Ascending aorta (tissue), 2 donors: Measurements from ENCODE around the gene LRRC59. TPM values are rescaled to one million over a fixed set of nuclear protein-coding genes. Genes with fewer than 3 reads are reported as not detected.

Experiments used
- DNase-seq, 2 donors: peaks; one replicate each; pipeline ENCODE4 v3.0.0-alpha.2; 2019; ENCODE audit warnings: low spot score in 2 of 2
- H3K27ac ChIP-seq, 2 donors: fragments of 200-600 bp; sonication (generic); one replicate each; pipeline ENCODE4 v1.5.1; 2016 to 2017; ENCODE audit warnings: mild to moderate bottlenecking in 1 of 2
- H3K27me3 ChIP-seq: fragments of 200-600 bp; sonication (generic); one replicate; pipeline ENCODE4 v1.5.1; 2017
- H3K36me3 ChIP-seq, 2 donors: fragments of 200-600 bp; sonication (generic); one replicate each; pipeline ENCODE4 v1.5.1; 2016
- H3K4me1 ChIP-seq, 2 donors: fragments of 200-600 bp; sonication (generic); one replicate each; pipeline ENCODE4 v1.5.1; 2016 to 2017; ENCODE audit warnings: mild to moderate bottlenecking in 1 of 2
- H3K4me3 ChIP-seq, 2 donors: fragments of 200-600 bp; sonication (generic); one replicate each; pipeline ENCODE4 v1.5.1; 2016 to 2017; ENCODE audit warnings: mild to moderate bottlenecking in 1 of 2
- H3K9me3 ChIP-seq, 2 donors: fragments of 200-600 bp; sonication (generic); one replicate each; pipeline ENCODE4 v1.5.1; 2016
- intact Hi-C: fragments of 100-400 bp; cut with DNase I; formaldehyde crosslinking; loops from one replicate; pipeline ENCODE4 v1.15.1; 2023
- total RNA-seq: library from RNA; depleted of rRNA; stranded (reverse); fragments of >200 nt; gene quantifications from one replicate; pipeline ENCODE4 v1.1.0, GENCODE V29; 2016
- TF ChIP-seq, protein P1 (sequence below), 3 experiments: fragments of 200-600 bp in 2 of 3; fragments of 450-650 bp in 1 of 3; sonication (generic) in 2 of 3; IDR thresholded peaks; one replicate each; pipeline ENCODE4 v1.5.1; 2016 to 2019; ENCODE audit warnings: antibody characterized with exemption in 3 of 3, mild to moderate bottlenecking in 1 of 3, moderate library complexity in 1 of 3

Gene LRRC59
- total RNA-seq, 1 donor from 2014 or later: 91.9 TPM

DNA sequence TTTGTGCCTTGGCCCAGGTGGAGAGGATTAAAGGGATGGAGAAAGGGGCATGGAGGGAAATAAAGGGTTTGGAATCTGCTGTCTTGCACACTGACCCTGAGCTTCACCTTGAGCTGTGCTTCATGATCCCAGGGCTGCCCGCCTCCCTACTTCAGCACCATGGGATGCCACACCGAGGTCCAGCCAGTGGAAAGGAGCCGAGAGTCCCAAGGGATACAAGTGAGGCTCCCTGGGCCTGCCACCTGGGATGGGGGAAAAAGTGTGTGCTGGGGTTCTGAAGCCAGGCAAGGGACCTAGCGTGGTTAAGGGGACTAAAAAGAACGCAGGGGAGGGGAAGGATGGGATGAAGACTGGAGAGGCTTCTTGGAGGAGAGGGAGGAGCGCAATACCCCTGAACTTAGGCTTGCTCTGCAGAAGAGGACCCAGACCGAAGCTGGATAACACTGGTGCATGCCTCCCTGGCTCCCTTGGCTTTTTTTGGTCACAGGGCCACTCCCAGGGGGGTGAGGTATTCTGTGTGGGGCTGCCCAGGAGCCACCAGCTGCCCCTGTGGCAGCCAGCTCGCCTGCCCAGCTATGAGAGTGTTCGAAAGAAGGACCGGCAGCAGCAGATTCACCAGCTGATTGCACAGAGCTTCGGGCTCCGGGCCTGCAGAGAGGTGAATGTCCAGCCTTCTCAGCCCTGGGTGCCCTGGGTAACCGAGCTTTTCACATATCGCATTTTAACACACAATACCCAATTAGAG lies 31.5 kb downstream of the LRRC59 start:
- DNase-seq: no peak
- peaks cover 44 to 47% of the 10 kb centered on the region in 2 donors for H3K36me3 ChIP-seq
- no peaks in the 10 kb centered on the region for H3K9me3 ChIP-seq
- H3K27me3 ChIP-seq: no peaks in the 10 kb centered on the region
- peaks cover 0 to 4% of the 10 kb centered on the region in 2 donors for H3K4me1 ChIP-seq
- H3K27ac ChIP-seq: no peak overlapping the region
- H3K4me3 ChIP-seq: no peak overlapping the region
- intact Hi-C loops: no loop called here
- TF ChIP-seq, protein P1, sequence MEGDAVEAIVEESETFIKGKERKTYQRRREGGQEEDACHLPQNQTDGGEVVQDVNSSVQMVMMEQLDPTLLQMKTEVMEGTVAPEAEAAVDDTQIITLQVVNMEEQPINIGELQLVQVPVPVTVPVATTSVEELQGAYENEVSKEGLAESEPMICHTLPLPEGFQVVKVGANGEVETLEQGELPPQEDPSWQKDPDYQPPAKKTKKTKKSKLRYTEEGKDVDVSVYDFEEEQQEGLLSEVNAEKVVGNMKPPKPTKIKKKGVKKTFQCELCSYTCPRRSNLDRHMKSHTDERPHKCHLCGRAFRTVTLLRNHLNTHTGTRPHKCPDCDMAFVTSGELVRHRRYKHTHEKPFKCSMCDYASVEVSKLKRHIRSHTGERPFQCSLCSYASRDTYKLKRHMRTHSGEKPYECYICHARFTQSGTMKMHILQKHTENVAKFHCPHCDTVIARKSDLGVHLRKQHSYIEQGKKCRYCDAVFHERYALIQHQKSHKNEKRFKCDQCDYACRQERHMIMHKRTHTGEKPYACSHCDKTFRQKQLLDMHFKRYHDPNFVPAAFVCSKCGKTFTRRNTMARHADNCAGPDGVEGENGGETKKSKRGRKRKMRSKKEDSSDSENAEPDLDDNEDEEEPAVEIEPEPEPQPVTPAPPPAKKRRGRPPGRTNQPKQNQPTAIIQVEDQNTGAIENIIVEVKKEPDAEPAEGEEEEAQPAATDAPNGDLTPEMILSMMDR (IDR thresholded peaks at IDR 0.05): no peak

DNA sequence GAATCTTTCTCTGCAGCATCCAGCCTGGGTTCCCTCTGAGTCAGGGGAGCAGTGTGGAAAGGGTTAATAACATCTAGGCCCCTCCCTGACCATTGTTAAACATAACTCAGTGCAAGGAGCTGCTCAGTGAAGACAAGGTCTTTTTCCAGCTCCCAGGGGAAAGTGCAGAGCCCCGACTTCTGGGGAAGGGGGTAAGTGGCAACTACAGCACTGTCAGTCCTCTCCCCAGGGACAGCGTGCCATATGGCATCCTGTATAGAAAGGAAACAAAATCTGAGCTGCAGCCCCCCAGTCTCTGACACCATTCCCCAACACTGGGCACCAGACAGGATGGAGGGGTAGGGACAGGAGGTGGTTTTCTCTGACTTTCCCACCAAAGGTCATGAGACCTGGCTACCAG lies 32.2 kb downstream of the LRRC59 start:
- intact Hi-C loops: no loop called here
- peaks cover 0 to 4% of the 10 kb centered on the region in 2 donors for H3K4me1 ChIP-seq
- no peak for DNase-seq
- H3K4me3 ChIP-seq: no peak overlapping the region
- TF ChIP-seq, protein P1 (IDR thresholded peaks at IDR 0.05): no peak
- H3K27me3 ChIP-seq: no peaks in the 10 kb centered on the region
- H3K9me3 ChIP-seq: no peaks in the 10 kb centered on the region
- H3K36me3 ChIP-seq: peaks cover 44 to 46% of the 10 kb centered on the region in 2 donors
- H3K27ac ChIP-seq: no peak overlapping the region

DNA sequence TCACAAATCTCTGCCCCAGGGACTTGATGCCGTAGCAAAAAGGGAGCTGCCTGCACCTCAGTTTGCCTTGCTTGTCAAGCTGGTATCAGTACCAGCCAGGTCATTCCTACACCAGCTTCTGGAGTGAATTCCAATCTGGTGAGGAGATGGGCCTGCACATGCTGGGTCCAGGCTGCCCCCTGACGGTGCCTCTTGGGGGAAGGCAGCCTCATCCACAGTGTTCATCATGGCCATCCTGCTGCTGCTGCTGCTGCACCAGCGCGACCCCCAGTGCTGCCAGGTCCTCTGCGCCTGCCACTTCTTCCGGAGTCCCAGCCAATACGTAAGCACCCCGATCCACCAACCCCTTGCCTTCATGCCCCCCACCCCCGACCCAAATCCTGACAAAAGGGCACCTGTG lies 32.6 kb downstream of the LRRC59 start:
- H3K36me3 ChIP-seq: peaks cover 44 to 45% of the 10 kb centered on the region in 2 donors
- TF ChIP-seq, protein P1 (IDR thresholded peaks at IDR 0.05): no peak
- DNase-seq: no peak
- intact Hi-C loops: no loop called here
- H3K4me1 ChIP-seq: peaks cover 0 to 4% of the 10 kb centered on the region in 2 donors
- no peak overlapping the region for H3K4me3 ChIP-seq
- no peak overlapping the region for H3K27ac ChIP-seq
- no peaks in the 10 kb centered on the region for H3K27me3 ChIP-seq
- H3K9me3 ChIP-seq: no peaks in the 10 kb centered on the region

DNA sequence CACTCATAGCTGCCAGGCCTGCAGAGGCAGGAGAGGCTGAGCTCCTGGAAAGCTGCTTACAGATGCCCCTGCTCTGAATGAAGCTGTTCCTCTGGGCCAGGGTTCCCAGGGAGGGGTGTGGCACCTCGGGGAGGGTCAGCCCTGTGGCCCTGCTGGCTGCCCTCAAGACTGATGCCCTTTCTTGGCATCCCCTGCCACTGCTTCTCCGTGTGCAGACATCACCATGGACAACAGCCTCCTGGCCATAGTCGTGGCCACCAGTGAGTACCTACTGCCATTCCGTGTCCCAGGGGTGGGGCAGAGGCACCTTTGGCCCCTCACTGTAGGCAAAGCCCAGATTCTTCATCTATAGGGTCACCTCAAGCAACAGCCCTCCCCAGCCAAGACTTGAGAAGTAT lies 33.3 kb downstream of the LRRC59 start:
- H3K9me3 ChIP-seq: no peaks in the 10 kb centered on the region
- no peak overlapping the region for H3K4me3 ChIP-seq
- TF ChIP-seq, protein P1 (IDR thresholded peaks at IDR 0.05): no peak
- no peak for DNase-seq
- intact Hi-C loops: no loop called here
- peaks cover 43% of the 10 kb centered on the region in 2 donors for H3K36me3 ChIP-seq
- no peak overlapping the region for H3K27ac ChIP-seq
- no peaks in the 10 kb centered on the region for H3K27me3 ChIP-seq
- peaks cover 0 to 4% of the 10 kb centered on the region in 2 donors for H3K4me1 ChIP-seq

DNA sequence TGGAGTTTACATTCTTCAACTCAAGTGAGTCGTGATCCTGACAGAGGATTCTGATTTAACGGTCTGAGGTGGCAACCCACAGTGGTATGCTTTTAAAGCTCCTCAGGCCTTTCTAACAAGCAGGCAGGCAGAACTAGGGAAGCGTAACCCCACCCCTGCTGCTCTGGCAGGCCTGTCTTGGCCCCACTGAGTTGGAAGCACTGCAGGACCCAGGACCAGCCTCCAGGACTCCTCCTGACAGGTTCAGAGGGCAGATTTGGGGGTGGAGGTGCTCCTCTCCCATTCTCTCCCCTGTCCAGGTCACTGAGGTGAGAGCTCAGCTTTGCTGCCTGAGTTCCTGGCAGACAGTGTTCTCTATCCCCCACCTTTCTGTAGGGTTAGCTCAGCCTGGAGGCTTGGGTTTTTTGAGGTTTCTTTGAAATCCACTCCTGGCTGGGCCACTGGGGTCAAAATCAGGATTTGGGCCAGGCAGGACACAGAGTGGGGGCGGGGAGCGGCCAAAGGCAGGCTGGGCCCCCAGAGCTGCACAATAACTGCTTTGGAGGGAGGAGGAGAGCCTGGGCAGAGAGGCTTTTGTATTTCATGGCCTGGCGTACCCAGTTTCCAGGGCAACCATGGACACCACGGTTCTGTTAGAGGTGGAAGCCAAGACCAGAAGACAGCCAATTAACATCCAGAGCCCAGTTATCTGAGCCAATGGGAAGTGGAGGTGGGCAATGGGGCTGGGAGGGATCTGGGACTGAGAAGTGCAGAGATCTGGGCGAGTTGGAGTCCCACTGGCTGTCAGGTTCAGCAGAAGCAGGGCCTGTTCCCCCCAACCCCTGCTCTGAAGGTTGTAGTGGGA lies 33.9 kb downstream of the LRRC59 start:
- no peak for DNase-seq
- no peak overlapping the region for H3K4me3 ChIP-seq
- no peaks in the 10 kb centered on the region for H3K27me3 ChIP-seq
- H3K4me1 ChIP-seq: peaks cover 0 to 4% of the 10 kb centered on the region in 2 donors
- H3K27ac ChIP-seq: no peak overlapping the region
- H3K36me3 ChIP-seq: peaks cover 43 to 46% of the 10 kb centered on the region in 2 donors
- no peaks in the 10 kb centered on the region for H3K9me3 ChIP-seq
- TF ChIP-seq, protein P1 (IDR thresholded peaks at IDR 0.05): no peak
- intact Hi-C loops: no loop called here
